Activated T-helper 1 cell treated with anti-CD3 and anti-CD28 coated beads, Interleukin-12 subunit alpha, Interleukin-12 subunit beta, Interleukin-2, Interleukin-4 antibody, amounts not matched to agents 30 ng/mL and 10 ng/mL and 1 ng/mL, durations not matched to agents 14 hours and 24 hours and 36 hours (primary cell): ENCODE measurements around the gene LGALS14. TPM values are rescaled to one million over a fixed set of nuclear protein-coding genes. Genes with fewer than 3 reads are reported as not detected.

Experiments used
- DNase-seq: peaks from one replicate; pipeline ENCODE4 v3.0.0; 2021; ENCODE audit warnings: low spot score
- H3K27ac Mint-ChIP-seq: one replicate; pipeline ENCODE4 v1.8.0; 2021; ENCODE audit warnings: mild to moderate bottlenecking, mixed read lengths
- H3K27me3 Mint-ChIP-seq: one replicate; pipeline ENCODE4 v1.8.0; 2022; ENCODE audit warnings: mild to moderate bottlenecking, moderate library complexity, mixed read lengths; ENCODE audit not compliant: insufficient read depth
- H3K36me3 Mint-ChIP-seq: one replicate; pipeline ENCODE4 v1.8.0; 2021; ENCODE audit warnings: low read depth, mixed read lengths
- H3K4me1 Mint-ChIP-seq: one replicate; pipeline ENCODE4 v1.8.0; 2021; ENCODE audit warnings: low read depth, mixed read lengths
- H3K4me3 Mint-ChIP-seq: one replicate; pipeline ENCODE4 v1.8.0; 2021; ENCODE audit warnings: mild to moderate bottlenecking, moderate library complexity, mixed read lengths
- H3K9me3 Mint-ChIP-seq: one replicate; pipeline ENCODE4 v1.8.0; 2021; ENCODE audit warnings: mixed read lengths
- intact Hi-C: fragments of 100-400 bp; cut with micrococcal nuclease; formaldehyde crosslinking; loops from one replicate; pipeline ENCODE4 v1.15.1; 2024
- total RNA-seq: library from RNA; stranded (reverse); gene quantifications from 2 replicates; pipeline ENCODE4 v1.2.3, GENCODE V29; 2022

LGALS14 gene
- total RNA-seq, 1 donor from 2014 or later = not detected

- Mint-ChIP-seq H3K4me3 (no peak overlapping the region), H3K27me3 (peaks cover 3% of the 10 kb centered on the region), H3K36me3 (peaks cover 1% of the 10 kb centered on the region), H3K27ac (peak overlapping the region; percentile 77), H3K4me1 (peaks cover 49% of the 10 kb centered on the region), H3K9me3 (peaks cover 13% of the 10 kb centered on the region)
- DNase-seq = no peak
- intact Hi-C loops = loop anchor here (1.0 kb wide), 1 partner anchor 153 kb away; no protein-coding TSS in a partner anchor
Measured at GRCh38 chr19:39736088-39736487, 31.8 kb downstream of the LGALS14 start.

- no peak for DNase-seq
- Mint-ChIP-seq H3K27me3 (peaks cover 3% of the 10 kb centered on the region), H3K4me3 (no peak overlapping the region), H3K36me3 (peaks cover 1% of the 10 kb centered on the region), H3K4me1 (peaks cover 54% of the 10 kb centered on the region), H3K9me3 (peaks cover 13% of the 10 kb centered on the region), H3K27ac (peak overlapping the region; percentile 37)
- intact Hi-C loops = no loop called here
Measured at GRCh38 chr19:39737351-39737750, 33.1 kb downstream of the LGALS14 start.

- Mint-ChIP-seq H3K27ac (peak within 1 kb of the TSS; percentile 37), H3K36me3 (peaks cover 1% of the 10 kb centered on the region), H3K9me3 (peaks cover 13% of the 10 kb centered on the region), H3K4me3 (no peak within 1 kb of the TSS), H3K27me3 (peaks cover 3% of the 10 kb centered on the region), H3K4me1 (peaks cover 54% of the 10 kb centered on the region)
- DNase-seq = no peak
- intact Hi-C loops = no loop called here
Measured at GRCh38 chr19:39737891-39738290, 33.6 kb downstream of the LGALS14 start, which contains the start of gene CLC. TSS of gene CLC (minus strand) at chr19:39738029. CDS start at chr19:39737952, 77 bp downstream.

- peaks cover 54% of the 10 kb centered on the region for H3K4me1 Mint-ChIP-seq
- peaks cover 4% of the 10 kb centered on the region for H3K36me3 Mint-ChIP-seq
- H3K4me3 Mint-ChIP-seq = no peak overlapping the region
- peaks cover 6% of the 10 kb centered on the region for H3K27me3 Mint-ChIP-seq
- no peak overlapping the region for H3K27ac Mint-ChIP-seq
- DNase-seq = no peak
- peaks cover 10% of the 10 kb centered on the region for H3K9me3 Mint-ChIP-seq
- intact Hi-C loops = no loop called here
Measured at GRCh38 chr19:39738814-39739213, 34.5 kb downstream of the LGALS14 start.

- Mint-ChIP-seq H3K36me3 (peaks cover 4% of the 10 kb centered on the region), H3K4me3 (peak overlapping the region; percentile 75), H3K4me1 (peaks cover 47% of the 10 kb centered on the region), H3K9me3 (peaks cover 5% of the 10 kb centered on the region), H3K27ac (peak overlapping the region; percentile 87), H3K27me3 (peaks cover 6% of the 10 kb centered on the region)
- no peak for DNase-seq
- intact Hi-C loops = loop anchor here (1.0 kb wide), 2 partner anchors 36 to 61 kb away; partner anchors contain the start of gene LGALS14
Measured at GRCh38 chr19:39740395-39740794, 36.1 kb downstream of the LGALS14 start.

GRCh38 chr19:39745643-39746042 lies 41.4 kb downstream of the LGALS14 start:
- peaks cover 7% of the 10 kb centered on the region for H3K4me1 Mint-ChIP-seq
- intact Hi-C loops = no loop called here
- H3K27ac Mint-ChIP-seq = no peak overlapping the region
- H3K27me3 Mint-ChIP-seq = peaks cover 7% of the 10 kb centered on the region
- no peak overlapping the region for H3K4me3 Mint-ChIP-seq
- DNase-seq = no peak
- H3K36me3 Mint-ChIP-seq = peaks cover 3% of the 10 kb centered on the region
- H3K9me3 Mint-ChIP-seq = peaks cover 5% of the 10 kb centered on the region

GRCh38 chr19:39746836-39747529 lies 42.7 kb downstream of the LGALS14 start:
- no peak for DNase-seq
- Mint-ChIP-seq H3K27ac (no peak overlapping the region), H3K9me3 (peaks cover 5% of the 10 kb centered on the region), H3K36me3 (peaks cover 3% of the 10 kb centered on the region), H3K27me3 (peaks cover 7% of the 10 kb centered on the region), H3K4me3 (no peak overlapping the region), H3K4me1 (no peaks in the 10 kb centered on the region)
- intact Hi-C loops = no loop called here

GRCh38 chr19:39749981-39750380 lies 45.7 kb downstream of the LGALS14 start:
- Mint-ChIP-seq H3K36me3 (no peaks in the 10 kb centered on the region), H3K27ac (no peak overlapping the region), H3K4me3 (no peak overlapping the region), H3K4me1 (peaks cover 5% of the 10 kb centered on the region), H3K9me3 (no peaks in the 10 kb centered on the region), H3K27me3 (peaks cover 5% of the 10 kb centered on the region)
- intact Hi-C loops = no loop called here
- DNase-seq = no peak

GRCh38 chr19:39752390-39752789 lies 48.1 kb downstream of the LGALS14 start:
- H3K27me3 Mint-ChIP-seq = peaks cover 9% of the 10 kb centered on the region
- H3K4me1 Mint-ChIP-seq = peaks cover 5% of the 10 kb centered on the region
- peak overlapping the region; percentile 15 for H3K27ac Mint-ChIP-seq
- H3K36me3 Mint-ChIP-seq = no peaks in the 10 kb centered on the region
- H3K4me3 Mint-ChIP-seq = no peak overlapping the region
- intact Hi-C loops = no loop called here
- H3K9me3 Mint-ChIP-seq = no peaks in the 10 kb centered on the region
- no peak for DNase-seq

GRCh38 chr19:39752795-39753194 lies 48.5 kb downstream of the LGALS14 start:
- Mint-ChIP-seq H3K4me1 (peaks cover 5% of the 10 kb centered on the region), H3K27me3 (peaks cover 12% of the 10 kb centered on the region)

GRCh38 chr19:39754544-39754943 lies 50.3 kb downstream of the LGALS14 start:
- H3K9me3 Mint-ChIP-seq = no peaks in the 10 kb centered on the region
- intact Hi-C loops = no loop called here
- H3K27me3 Mint-ChIP-seq = peaks cover 10% of the 10 kb centered on the region
- no peak overlapping the region for H3K27ac Mint-ChIP-seq
- peaks cover 6% of the 10 kb centered on the region for H3K4me1 Mint-ChIP-seq
- no peak overlapping the region for H3K4me3 Mint-ChIP-seq
- DNase-seq = no peak
- H3K36me3 Mint-ChIP-seq = no peaks in the 10 kb centered on the region

More at GRCh38 chr19:39752795-39753194, 48.5 kb downstream of the LGALS14 start:
- Mint-ChIP-seq H3K27ac (peak overlapping the region; percentile 15), H3K36me3 (no peaks in the 10 kb centered on the region), H3K4me3 (no peak overlapping the region), H3K9me3 (no peaks in the 10 kb centered on the region)
- intact Hi-C loops = no loop called here
- no peak for DNase-seq

GRCh38 chr19:39754971-39755370 lies 50.7 kb downstream of the LGALS14 start:
- intact Hi-C loops = no loop called here
- DNase-seq = no peak
- Mint-ChIP-seq H3K27me3 (peaks cover 10% of the 10 kb centered on the region), H3K4me1 (peaks cover 10% of the 10 kb centered on the region), H3K27ac (no peak overlapping the region), H3K4me3 (no peak overlapping the region), H3K36me3 (no peaks in the 10 kb centered on the region), H3K9me3 (no peaks in the 10 kb centered on the region)
